ENCODE results near the gene TMEM248.
"Not testable (repeated sequence)": the region's sequence is repeated elsewhere in the genome, so short reads cannot be mapped to it uniquely, and the experiment has no call there.

Gene TMEM248

GRCh38 chr7:66896441-66896840 lies 24.6 kb upstream of the TMEM248 start:
- Histone ChIP-seq H3K27ac (ENCODE audit: low read depth, low read length) (no peak overlapping the region), H3K4me3 (ENCODE audit: low read length) (no peak overlapping the region), H3K4me1 (ENCODE audit: insufficient read depth, low read length) (no peaks in the 10 kb centered on the region), H3K9ac (ENCODE audit: low read depth, low read length) (no peak overlapping the region), H3K9me3 (ENCODE audit: insufficient read depth, low read depth, low read length) (no peaks in the 10 kb centered on the region), H3K36me3 (ENCODE audit: insufficient read depth, low read length) (peaks cover 34% of the 10 kb centered on the region), H3K27me3 (ENCODE audit: insufficient read depth, low read length) (no peaks in the 10 kb centered on the region)
- WGBS: 100% methylated on average over 1 of the region's 3 CpGs

- peaks cover 36% of the 10 kb centered on the region for H3K36me3 ChIP-seq (ENCODE audit: insufficient read depth, low read length)
- no peak overlapping the region for H3K27ac ChIP-seq (ENCODE audit: low read depth, low read length)
- H3K4me1 ChIP-seq (ENCODE audit: insufficient read depth, low read length): no peaks in the 10 kb centered on the region
- H3K9ac ChIP-seq (ENCODE audit: low read depth, low read length): no peak overlapping the region
- H3K9me3 ChIP-seq (ENCODE audit: insufficient read depth, low read depth, low read length): no peaks in the 10 kb centered on the region
- 88% methylated on average over 7 of the region's 7 CpGs for WGBS
- H3K4me3 ChIP-seq (ENCODE audit: low read length): no peak overlapping the region
- H3K27me3 ChIP-seq (ENCODE audit: insufficient read depth, low read length): no peaks in the 10 kb centered on the region
Observed at GRCh38 chr7:66899552-66900280, 21.3 kb upstream of the TMEM248 start.

- H3K4me1 ChIP-seq (ENCODE audit: insufficient read depth, low read length): no peaks in the 10 kb centered on the region
- H3K4me3 ChIP-seq (ENCODE audit: low read length): no peak overlapping the region
- H3K27ac ChIP-seq (ENCODE audit: low read depth, low read length): no peak overlapping the region
- H3K27me3 ChIP-seq (ENCODE audit: insufficient read depth, low read length): no peaks in the 10 kb centered on the region
- peaks cover 25% of the 10 kb centered on the region for H3K36me3 ChIP-seq (ENCODE audit: insufficient read depth, low read length)
- H3K9ac ChIP-seq (ENCODE audit: low read depth, low read length): no peak overlapping the region; the same call in 1 of the 2 replicates
- H3K9me3 ChIP-seq (ENCODE audit: insufficient read depth, low read depth, low read length): no peaks in the 10 kb centered on the region
- 96% methylated on average over 47 of the region's 47 CpGs for WGBS
Observed at GRCh38 chr7:66901941-66902843, 18.8 kb upstream of the TMEM248 start.

- Histone ChIP-seq H3K27ac (ENCODE audit: low read depth, low read length) (no peak overlapping the region), H3K4me1 (ENCODE audit: insufficient read depth, low read length) (no peaks in the 10 kb centered on the region), H3K9ac (ENCODE audit: low read depth, low read length) (no peak overlapping the region), H3K36me3 (ENCODE audit: insufficient read depth, low read length) (peaks cover 23% of the 10 kb centered on the region; the same call in 1 of the 2 replicates), H3K27me3 (ENCODE audit: insufficient read depth, low read length) (no peaks in the 10 kb centered on the region), H3K4me3 (ENCODE audit: low read length) (no peak overlapping the region), H3K9me3 (ENCODE audit: insufficient read depth, low read depth, low read length) (no peaks in the 10 kb centered on the region)
- WGBS: 95% methylated on average over 19 of the region's 19 CpGs
Observed at GRCh38 chr7:66902844-66903180, 18.2 kb upstream of the TMEM248 start.

- H3K9ac ChIP-seq (ENCODE audit: low read depth, low read length): no peak overlapping the region
- peaks cover 18% of the 10 kb centered on the region; the same call in 1 of the 2 replicates for H3K36me3 ChIP-seq (ENCODE audit: insufficient read depth, low read length)
- no peaks in the 10 kb centered on the region for H3K9me3 ChIP-seq (ENCODE audit: insufficient read depth, low read depth, low read length)
- no peak overlapping the region for H3K4me3 ChIP-seq (ENCODE audit: low read length)
- 94% methylated on average over 32 of the region's 32 CpGs for WGBS
- H3K27ac ChIP-seq (ENCODE audit: low read depth, low read length): no peak overlapping the region
- no peaks in the 10 kb centered on the region for H3K27me3 ChIP-seq (ENCODE audit: insufficient read depth, low read length)
- H3K4me1 ChIP-seq (ENCODE audit: insufficient read depth, low read length): no peaks in the 10 kb centered on the region
Observed at GRCh38 chr7:66903360-66904062, 17.5 kb upstream of the TMEM248 start.

GRCh38 chr7:66904063-66904593 lies 16.9 kb upstream of the TMEM248 start:
- 95% methylated on average over 44 of the region's 44 CpGs for WGBS
- H3K4me1 ChIP-seq (ENCODE audit: insufficient read depth, low read length): no peaks in the 10 kb centered on the region
- no peaks in the 10 kb centered on the region for H3K27me3 ChIP-seq (ENCODE audit: insufficient read depth, low read length)
- no peaks in the 10 kb centered on the region for H3K9me3 ChIP-seq (ENCODE audit: insufficient read depth, low read depth, low read length)
- no peak overlapping the region for H3K4me3 ChIP-seq (ENCODE audit: low read length)
- no peak overlapping the region for H3K27ac ChIP-seq (ENCODE audit: low read depth, low read length)
- no peak overlapping the region for H3K9ac ChIP-seq (ENCODE audit: low read depth, low read length)
- H3K36me3 ChIP-seq (ENCODE audit: insufficient read depth, low read length): peaks cover 15% of the 10 kb centered on the region; the same call in 1 of the 2 replicates

GRCh38 chr7:66905278-66905677 lies 15.7 kb upstream of the TMEM248 start:
- Histone ChIP-seq H3K4me3 (ENCODE audit: low read length) (no peak overlapping the region), H3K27me3 (ENCODE audit: insufficient read depth, low read length) (no peaks in the 10 kb centered on the region), H3K4me1 (ENCODE audit: insufficient read depth, low read length) (no peaks in the 10 kb centered on the region), H3K27ac (ENCODE audit: low read depth, low read length) (no peak overlapping the region; the same call in 1 of the 2 replicates), H3K9me3 (ENCODE audit: insufficient read depth, low read depth, low read length) (no peaks in the 10 kb centered on the region), H3K36me3 (ENCODE audit: insufficient read depth, low read length) (peaks cover 8% of the 10 kb centered on the region; the same call in 1 of the 2 replicates), H3K9ac (ENCODE audit: low read depth, low read length) (no peak overlapping the region)
- WGBS: 89% methylated on average over 8 of the region's 8 CpGs

GRCh38 chr7:66905689-66906088 lies 15.3 kb upstream of the TMEM248 start:
- Histone ChIP-seq H3K36me3 (ENCODE audit: insufficient read depth, low read length) (peaks cover 8% of the 10 kb centered on the region; the same call in 1 of the 2 replicates), H3K9ac (ENCODE audit: low read depth, low read length) (no peak overlapping the region), H3K9me3 (ENCODE audit: insufficient read depth, low read depth, low read length) (no peaks in the 10 kb centered on the region), H3K27me3 (ENCODE audit: insufficient read depth, low read length) (no peaks in the 10 kb centered on the region), H3K27ac (ENCODE audit: low read depth, low read length) (no peak overlapping the region; the same call in 1 of the 2 replicates), H3K4me3 (ENCODE audit: low read length) (no peak overlapping the region), H3K4me1 (ENCODE audit: insufficient read depth, low read length) (no peaks in the 10 kb centered on the region)
- 81% methylated on average over 5 of the region's 5 CpGs for WGBS

GRCh38 chr7:66907731-66908130 lies 13.3 kb upstream of the TMEM248 start:
- Histone ChIP-seq H3K27me3 (ENCODE audit: insufficient read depth, low read length) (no peaks in the 10 kb centered on the region), H3K9me3 (ENCODE audit: insufficient read depth, low read depth, low read length) (no peaks in the 10 kb centered on the region), H3K9ac (ENCODE audit: low read depth, low read length) (no peak overlapping the region), H3K4me1 (ENCODE audit: insufficient read depth, low read length) (no peaks in the 10 kb centered on the region), H3K36me3 (ENCODE audit: insufficient read depth, low read length) (no peaks in the 10 kb centered on the region), H3K27ac (ENCODE audit: low read depth, low read length) (no peak overlapping the region), H3K4me3 (ENCODE audit: low read length) (no peak overlapping the region)
- WGBS: 92% methylated on average over 5 of the region's 5 CpGs

- not testable (repeated sequence) for H3K4me1 ChIP-seq (ENCODE audit: insufficient read depth, low read length); H3K9me3 ChIP-seq (ENCODE audit: insufficient read depth, low read depth, low read length); H3K4me3 ChIP-seq (ENCODE audit: low read length); H3K9ac ChIP-seq (ENCODE audit: low read depth, low read length); H3K27ac ChIP-seq (ENCODE audit: low read depth, low read length); H3K36me3 ChIP-seq (ENCODE audit: insufficient read depth, low read length); H3K27me3 ChIP-seq (ENCODE audit: insufficient read depth, low read length)
- WGBS: 88% methylated on average over 4 of the region's 4 CpGs
Observed at GRCh38 chr7:66908598-66908997, 12.4 kb upstream of the TMEM248 start.

GRCh38 chr7:66910789-66911188 lies 10.2 kb upstream of the TMEM248 start:
- Histone ChIP-seq H3K4me1 (ENCODE audit: insufficient read depth, low read length) (no peaks in the 10 kb centered on the region), H3K9me3 (ENCODE audit: insufficient read depth, low read depth, low read length) (no peaks in the 10 kb centered on the region), H3K36me3 (ENCODE audit: insufficient read depth, low read length) (no peaks in the 10 kb centered on the region), H3K27me3 (ENCODE audit: insufficient read depth, low read length) (no peaks in the 10 kb centered on the region), H3K27ac (ENCODE audit: low read depth, low read length) (no peak overlapping the region), H3K4me3 (ENCODE audit: low read length) (no peak overlapping the region), H3K9ac (ENCODE audit: low read depth, low read length) (no peak overlapping the region)
- WGBS: 95% methylated on average over 3 of the region's 3 CpGs
